HL-60/S4 (cell line): ENCODE data around the gene DOK1.

ENCODE experiments used
- in situ Hi-C: fragments of 300-500 bp; cut with MboI; formaldehyde crosslinking; loops from 2 replicates; pipeline ENCODE4 v1.14.3; 2022; ENCODE audit warnings: low sequenced_read_pairs

The DOK1 gene

DNA sequence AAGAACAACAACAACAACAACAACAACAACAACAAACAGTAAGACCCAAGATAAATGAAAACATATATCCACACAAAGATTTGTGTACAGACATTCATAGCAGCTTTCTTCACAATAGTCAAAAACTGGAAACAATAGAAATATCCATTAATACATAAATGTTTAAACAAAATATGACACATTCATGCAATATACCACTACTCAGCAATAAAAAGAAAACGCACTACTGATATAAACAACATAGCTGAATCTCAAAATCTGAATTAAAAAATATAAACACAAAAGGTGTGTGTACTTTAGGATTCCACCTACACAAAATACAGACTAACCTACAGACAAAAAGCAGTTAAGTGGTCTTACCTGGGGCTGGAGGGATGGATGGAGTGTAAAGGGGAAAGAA lies 42.1 kb downstream of the DOK1 start:
- in situ Hi-C loops = no loop called here

GRCh38 chr2:74597410-74597809 lies 42.9 kb downstream of the DOK1 start:
- in situ Hi-C loops = no loop called here

- in situ Hi-C loops = no loop called here
Measured at GRCh38 chr2:74599676-74600075, 45.2 kb downstream of the DOK1 start.

GRCh38 chr2:74602586-74603281 lies 48.2 kb downstream of the DOK1 start:
- in situ Hi-C loops = no loop called here

DNA sequence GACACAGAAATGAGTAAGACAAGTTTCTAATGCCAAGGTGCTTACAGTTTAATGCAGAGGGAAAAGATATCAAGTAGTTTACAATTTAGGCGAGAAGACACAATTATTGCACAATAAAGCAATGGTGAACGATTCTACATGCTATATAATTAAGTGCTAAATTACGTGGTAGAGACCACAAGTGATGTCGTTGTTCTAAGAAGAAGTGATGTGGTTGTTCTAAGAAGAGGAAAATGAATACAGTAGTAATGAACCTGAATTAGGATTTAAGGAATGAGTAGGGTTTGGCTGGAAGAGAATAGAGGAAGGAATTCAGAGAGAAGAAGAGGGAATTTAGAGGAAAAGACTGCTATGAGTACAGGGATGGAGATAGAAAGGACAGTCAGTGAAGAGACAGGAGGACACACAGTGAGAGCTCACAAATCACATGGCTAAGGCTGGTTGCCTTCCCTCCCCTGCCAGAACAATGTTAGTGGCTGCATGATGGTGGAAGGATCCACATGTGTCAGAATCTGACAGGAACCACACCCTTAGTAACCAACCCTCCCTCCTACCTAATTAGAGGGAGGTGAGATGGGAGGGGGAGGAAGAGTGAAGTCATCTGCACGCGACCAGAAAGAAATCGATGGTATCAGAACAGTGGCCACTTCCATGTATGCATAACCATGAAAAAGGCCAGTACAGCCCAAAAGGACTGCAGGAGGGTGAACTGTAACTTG lies 48.9 kb downstream of the DOK1 start:
- in situ Hi-C loops = no loop called here

DNA sequence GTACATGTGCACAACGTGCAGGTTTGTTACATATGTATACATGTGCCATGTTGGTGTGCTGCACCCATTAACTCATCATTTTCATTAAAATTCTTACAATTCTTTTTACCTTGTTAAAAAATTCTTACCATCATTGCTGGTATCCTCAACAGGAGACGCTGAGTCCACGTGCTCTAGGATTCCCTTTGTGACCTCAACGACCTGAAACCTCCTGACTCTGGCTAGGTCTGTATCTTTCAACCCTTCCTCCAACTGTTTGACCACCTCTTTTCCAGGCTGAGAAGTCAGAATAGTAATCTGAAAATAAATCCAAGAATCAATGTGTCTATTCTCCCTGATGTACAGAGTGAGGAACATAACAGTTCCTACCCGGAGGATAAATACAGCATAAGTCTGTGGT lies 52.4 kb downstream of the DOK1 start:
- in situ Hi-C loops = no loop called here
